ENCODE measurements around the gene PCDH9.

The PCDH9 gene

GRCh38 chr13:66501181-66501580 is 729.0 kb downstream of the PCDH9 start:
- DNase-seq (ENCODE audit: low read depth in 1 of 2, low spot score in 1 of 2): no peak
- no peaks in the 10 kb centered on the region for H3K27me3 ChIP-seq (ENCODE audit: insufficient read depth, poor library complexity, severe bottlenecking)
- no peak overlapping the region for H3K4me3 ChIP-seq (replicated peaks; ENCODE audit: insufficient read depth, low read length)
- no peak for TF ChIP-seq SPI1 (IDR thresholded peaks at IDR 0.05; ENCODE audit: borderline replicate concordance, low read depth)
- TF ChIP-seq POLR2AphosphoS5 (IDR thresholded peaks at IDR 0.05; ENCODE audit: low read depth): no peak
- TF ChIP-seq GABPA (IDR thresholded peaks at IDR 0.05; ENCODE audit: low read depth): no peak
- no peak overlapping the region for H3K27ac ChIP-seq (replicated peaks)

GRCh38 chr13:66492479-66492878 is 737.7 kb downstream of the PCDH9 start:
- TF ChIP-seq SPI1 (IDR thresholded peaks at IDR 0.05; ENCODE audit: borderline replicate concordance, low read depth): no peak
- no peak for TF ChIP-seq POLR2AphosphoS5 (IDR thresholded peaks at IDR 0.05; ENCODE audit: low read depth)
- no peak for TF ChIP-seq CTCF (IDR thresholded peaks at IDR 0.05; ENCODE audit: insufficient read depth, low read length)
- TF ChIP-seq REST (IDR thresholded peaks at IDR 0.05; ENCODE audit: insufficient replicate concordance, low read depth): no peak
- TF ChIP-seq GABPA (IDR thresholded peaks at IDR 0.05; ENCODE audit: low read depth): no peak
- no peak overlapping the region for H3K4me3 ChIP-seq (replicated peaks; ENCODE audit: insufficient read depth, low read length)
- DNase-seq (ENCODE audit: low read depth in 1 of 2, low spot score in 1 of 2): no peak
- H3K27me3 ChIP-seq (ENCODE audit: insufficient read depth, poor library complexity, severe bottlenecking): no peaks in the 10 kb centered on the region
- H3K27ac ChIP-seq (replicated peaks): no peak overlapping the region

- no peaks in the 10 kb centered on the region for H3K27me3 ChIP-seq (ENCODE audit: insufficient read depth, poor library complexity, severe bottlenecking)
- no peak for TF ChIP-seq REST (IDR thresholded peaks at IDR 0.05; ENCODE audit: insufficient replicate concordance, low read depth)
- TF ChIP-seq CTCF (IDR thresholded peaks at IDR 0.05; ENCODE audit: insufficient read depth, low read length): no peak
- no peak for TF ChIP-seq POLR2AphosphoS5 (IDR thresholded peaks at IDR 0.05; ENCODE audit: low read depth)
- no peak for TF ChIP-seq SPI1 (IDR thresholded peaks at IDR 0.05; ENCODE audit: borderline replicate concordance, low read depth)
- no peak for TF ChIP-seq GABPA (IDR thresholded peaks at IDR 0.05; ENCODE audit: low read depth)
- no peak for DNase-seq (ENCODE audit: low read depth in 1 of 2, low spot score in 1 of 2)
Measured at GRCh38 chr13:66491251-66491650, 738.9 kb downstream of the PCDH9 start.

GRCh38 chr13:66489586-66489985 is 740.5 kb downstream of the PCDH9 start:
- H3K27ac ChIP-seq (replicated peaks): no peak overlapping the region
- DNase-seq (ENCODE audit: low read depth in 1 of 2, low spot score in 1 of 2): no peak

More at GRCh38 chr13:66491251-66491650, 738.9 kb downstream of the PCDH9 start:
- Histone ChIP-seq H3K4me3 (replicated peaks; ENCODE audit: insufficient read depth, low read length) (no peak overlapping the region), H3K27ac (replicated peaks) (no peak overlapping the region)

More at GRCh38 chr13:66489586-66489985, 740.5 kb downstream of the PCDH9 start:
- no peaks in the 10 kb centered on the region for H3K27me3 ChIP-seq (ENCODE audit: insufficient read depth, poor library complexity, severe bottlenecking)
- no peak overlapping the region for H3K4me3 ChIP-seq (replicated peaks; ENCODE audit: insufficient read depth, low read length)
- TF ChIP-seq SPI1 (IDR thresholded peaks at IDR 0.05; ENCODE audit: borderline replicate concordance, low read depth) (no peak), GABPA (IDR thresholded peaks at IDR 0.05; ENCODE audit: low read depth) (no peak), POLR2AphosphoS5 (IDR thresholded peaks at IDR 0.05; ENCODE audit: low read depth) (no peak), CTCF (IDR thresholded peaks at IDR 0.05; ENCODE audit: insufficient read depth, low read length) (no peak), REST (IDR thresholded peaks at IDR 0.05; ENCODE audit: insufficient replicate concordance, low read depth) (no peak)
